Lower lobe of right lung (tissue), 2 donors: ENCODE measurements around the gene CACNA2D2. TPM values are rescaled to one million over a fixed set of nuclear protein-coding genes. Genes with fewer than 3 reads are reported as not detected.

ENCODE experiments used
- ATAC-seq, 2 donors: fragments of 200-7000 bp; cut with Tn5 transposase; one replicate each; pipeline ENCODE4 v1.9.1; 2020 to 2022; ENCODE audit warnings: mild to moderate bottlenecking in 2 of 2, moderate library complexity in 2 of 2
- DNase-seq: peaks from one replicate; pipeline ENCODE4 v3.0.0-alpha.2; 2020
- H3K27ac ChIP-seq: fragments of 200-600 bp; one replicate; pipeline ENCODE4 v1.8.0; 2022
- H3K27me3 ChIP-seq: fragments of 200-600 bp; one replicate; pipeline ENCODE4 v1.8.0; 2022; ENCODE audit warnings: low read depth
- H3K36me3 ChIP-seq: fragments of 200-600 bp; one replicate; pipeline ENCODE4 v1.8.0; 2022; ENCODE audit warnings: mild to moderate bottlenecking
- H3K4me1 ChIP-seq: fragments of 200-600 bp; one replicate; pipeline ENCODE4 v1.8.0; 2022
- H3K4me3 ChIP-seq: fragments of 200-600 bp; one replicate; pipeline ENCODE4 v1.8.0; 2022; ENCODE audit warnings: mild to moderate bottlenecking
- H3K9me3 ChIP-seq: fragments of 200-600 bp; one replicate; pipeline ENCODE4 v1.8.0; 2022
- intact Hi-C: fragments of 100-400 bp; cut with DNase I; formaldehyde crosslinking; loops from one replicate; pipeline ENCODE4 v1.11.0; 2022
- total RNA-seq: library from RNA; stranded (reverse); fragmentation: NEBNext Ultra II Directional; extraction: Animal tissue kit (Norgen Biotek cat#: 25700); gene quantifications from one replicate; pipeline ENCODE4 v1.2.1, GENCODE V29; 2021
- TF ChIP-seq, protein P1 (sequence below): fragments of 200-600 bp; IDR thresholded peaks from one replicate; pipeline ENCODE4 v1.8.0; 2022; ENCODE audit warnings: antibody characterized with exemption, mild to moderate bottlenecking
- donor health status: DM: no; HTN: yes; CAD: no; lungs with severe emphysema.

The CACNA2D2 gene
- total RNA-seq, 1 donor from 2014 or later: 105 TPM

GRCh38 chr3:50356553-50356952, 146.9 kb downstream of the CACNA2D2 start:
- intact Hi-C loops: no loop called here
- ATAC-seq (no peak), DNase-seq (no peak)
- Histone ChIP-seq H3K9me3 (no peaks in the 10 kb centered on the region), H3K4me3 (peak overlapping the region; percentile 89), H3K27ac (no peak overlapping the region), H3K4me1 (peaks cover 53% of the 10 kb centered on the region), H3K36me3 (peaks cover 52% of the 10 kb centered on the region), H3K27me3 (no peaks in the 10 kb centered on the region)
- TF ChIP-seq, protein P1, sequence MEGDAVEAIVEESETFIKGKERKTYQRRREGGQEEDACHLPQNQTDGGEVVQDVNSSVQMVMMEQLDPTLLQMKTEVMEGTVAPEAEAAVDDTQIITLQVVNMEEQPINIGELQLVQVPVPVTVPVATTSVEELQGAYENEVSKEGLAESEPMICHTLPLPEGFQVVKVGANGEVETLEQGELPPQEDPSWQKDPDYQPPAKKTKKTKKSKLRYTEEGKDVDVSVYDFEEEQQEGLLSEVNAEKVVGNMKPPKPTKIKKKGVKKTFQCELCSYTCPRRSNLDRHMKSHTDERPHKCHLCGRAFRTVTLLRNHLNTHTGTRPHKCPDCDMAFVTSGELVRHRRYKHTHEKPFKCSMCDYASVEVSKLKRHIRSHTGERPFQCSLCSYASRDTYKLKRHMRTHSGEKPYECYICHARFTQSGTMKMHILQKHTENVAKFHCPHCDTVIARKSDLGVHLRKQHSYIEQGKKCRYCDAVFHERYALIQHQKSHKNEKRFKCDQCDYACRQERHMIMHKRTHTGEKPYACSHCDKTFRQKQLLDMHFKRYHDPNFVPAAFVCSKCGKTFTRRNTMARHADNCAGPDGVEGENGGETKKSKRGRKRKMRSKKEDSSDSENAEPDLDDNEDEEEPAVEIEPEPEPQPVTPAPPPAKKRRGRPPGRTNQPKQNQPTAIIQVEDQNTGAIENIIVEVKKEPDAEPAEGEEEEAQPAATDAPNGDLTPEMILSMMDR: no peak

GRCh38 chr3:50355829-50356552, 147.4 kb downstream of the CACNA2D2 start:
- TF ChIP-seq, protein P1: no peak
- no peak for ATAC-seq

DNA sequence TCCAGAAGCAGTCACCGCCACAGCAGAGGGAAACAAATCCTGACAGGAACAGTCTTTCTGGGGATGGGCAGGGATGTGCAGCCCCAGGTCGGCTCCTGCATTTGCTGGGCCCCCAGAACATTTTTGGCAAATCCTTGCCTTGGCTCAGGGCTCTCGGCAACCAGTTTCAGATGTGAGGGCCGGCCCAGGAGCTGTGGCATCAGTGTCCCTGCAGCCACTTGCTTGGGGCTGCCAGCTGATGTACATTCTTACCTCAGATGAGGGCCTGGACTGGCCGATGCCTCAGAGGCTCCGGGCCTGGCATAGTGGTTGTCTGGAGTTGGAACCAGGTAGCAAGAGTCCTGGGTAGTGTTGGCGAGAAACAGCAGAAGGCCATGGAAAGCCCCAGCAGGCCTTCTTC, 148.6 kb downstream of the CACNA2D2 start:
- TF ChIP-seq, protein P1: no peak
- no peak for DNase-seq
- no peak overlapping the region for H3K27ac ChIP-seq
- H3K9me3 ChIP-seq: no peaks in the 10 kb centered on the region
- no peaks in the 10 kb centered on the region for H3K27me3 ChIP-seq
- intact Hi-C loops: no loop called here
- peaks cover 61% of the 10 kb centered on the region for H3K4me1 ChIP-seq
- no peak overlapping the region for H3K4me3 ChIP-seq
- no peak for ATAC-seq
- peaks cover 52% of the 10 kb centered on the region for H3K36me3 ChIP-seq

More at GRCh38 chr3:50355829-50356552, 147.4 kb downstream of the CACNA2D2 start:
- H3K9me3 ChIP-seq: no peaks in the 10 kb centered on the region
- H3K4me3 ChIP-seq: peak overlapping the region; percentile 89
- H3K4me1 ChIP-seq: peaks cover 58% of the 10 kb centered on the region
- no peak overlapping the region for H3K27ac ChIP-seq
- DNase-seq: no peak
- intact Hi-C loops: no loop called here
- peaks cover 52% of the 10 kb centered on the region for H3K36me3 ChIP-seq
- no peaks in the 10 kb centered on the region for H3K27me3 ChIP-seq

DNA sequence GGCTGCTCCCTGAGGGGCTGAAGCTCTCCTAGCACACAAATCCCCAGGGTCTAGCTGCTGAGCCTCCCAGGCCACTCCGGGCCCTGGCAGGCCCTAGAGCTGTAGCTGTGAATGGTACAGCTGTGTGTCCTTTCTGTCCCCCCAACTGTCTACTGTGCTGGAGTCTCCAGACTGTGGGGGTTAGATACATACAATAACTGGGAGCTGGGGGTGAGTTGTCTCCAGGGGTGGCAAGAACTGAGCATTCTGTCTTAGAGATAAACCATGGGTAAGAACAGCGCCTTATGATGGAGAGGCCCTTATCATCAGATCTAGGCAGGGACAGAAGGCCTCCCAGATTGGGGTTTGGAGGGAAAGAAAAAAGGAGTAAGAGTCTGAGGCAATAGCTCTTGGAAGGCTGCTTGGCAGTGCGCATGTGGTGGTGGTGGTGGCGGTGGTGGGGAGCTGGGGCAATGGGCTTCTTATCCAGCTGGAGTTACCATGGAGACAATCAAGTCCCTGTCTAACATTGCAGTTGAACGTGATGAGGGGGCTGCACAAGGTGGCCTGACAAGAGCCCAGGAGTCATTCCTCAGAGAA, 149.2 kb downstream of the CACNA2D2 start:
- Histone ChIP-seq H3K4me1 (peaks cover 65% of the 10 kb centered on the region), H3K4me3 (no peak overlapping the region), H3K36me3 (peaks cover 52% of the 10 kb centered on the region), H3K27me3 (no peaks in the 10 kb centered on the region), H3K9me3 (no peaks in the 10 kb centered on the region), H3K27ac (no peak overlapping the region)
- intact Hi-C loops: no loop called here
- DNase-seq (no peak), ATAC-seq (no peak)
- TF ChIP-seq, protein P1: no peak

DNA sequence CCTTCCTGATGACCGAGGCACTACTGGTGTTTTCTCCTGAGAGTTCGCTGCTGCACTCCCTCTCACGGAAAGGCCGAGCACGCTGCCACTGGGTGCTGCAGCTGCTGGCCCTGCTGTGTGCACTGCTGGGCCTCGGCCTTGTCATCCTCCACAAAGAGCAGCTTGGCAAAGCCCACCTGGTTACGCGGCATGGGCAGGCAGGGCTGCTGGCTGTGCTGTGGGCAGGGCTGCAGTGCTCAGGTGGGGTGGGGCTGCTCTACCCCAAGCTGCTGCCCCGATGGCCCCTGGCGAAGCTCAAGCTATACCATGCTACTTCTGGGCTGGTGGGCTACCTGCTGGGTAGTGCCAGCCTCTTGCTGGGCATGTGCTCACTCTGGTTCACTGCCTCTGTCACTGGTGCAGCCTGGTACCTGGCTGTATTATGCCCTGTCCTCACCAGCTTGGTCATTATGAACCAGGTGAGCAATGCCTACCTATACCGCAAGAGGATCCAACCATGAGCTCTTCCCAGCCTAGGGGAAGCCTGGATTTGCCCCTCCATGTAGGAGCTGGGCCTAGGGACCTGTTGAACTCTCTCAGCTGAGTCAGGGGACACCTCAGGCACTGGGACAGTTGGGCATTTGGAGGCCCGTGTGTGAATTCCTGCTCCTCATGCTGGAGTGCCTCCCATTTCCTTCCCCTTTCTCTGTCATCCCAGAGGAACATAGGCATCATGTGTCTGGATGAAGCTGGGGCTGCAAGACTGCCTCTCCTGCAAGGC, 150.0 kb downstream of the CACNA2D2 start:
- no peaks in the 10 kb centered on the region for H3K9me3 ChIP-seq
- H3K27ac ChIP-seq: no peak overlapping the region
- ATAC-seq: no peak
- H3K4me1 ChIP-seq: peaks cover 67% of the 10 kb centered on the region
- peaks cover 57% of the 10 kb centered on the region for H3K36me3 ChIP-seq
- intact Hi-C loops: no loop called here
- no peaks in the 10 kb centered on the region for H3K27me3 ChIP-seq
- H3K4me3 ChIP-seq: no peak overlapping the region
- DNase-seq: peak; percentile 39
- TF ChIP-seq, protein P1: no peak
